ENCODE data around the gene FBXL20.

GRCh38 chr17:39222151-39222550, 179.3 kb downstream of the FBXL20 start:
- TF ChIP-seq CTCF (IDR thresholded peaks at IDR 0.05) (no peak), POLR2A (IDR thresholded peaks at IDR 0.05) (no peak)

Data from Peyer's patch (tissue), 4 donors.